EH (cell line): ENCODE results near the gene PDP2.
A peak's percentile ranks its signal among the peaks of the same experiment; 100 is the strongest.

ENCODE experiments used
- DNase-seq: peaks from one replicate; pipeline ENCODE4 v3.0.0-alpha.2; 2015; ENCODE audit warnings: low read depth

Gene PDP2

GRCh38 chr16:66903544-66904427, 23.5 kb downstream of the PDP2 start:
- no peak for DNase-seq

GRCh38 chr16:66904428-66904845, 24.1 kb downstream of the PDP2 start:
- DNase-seq: no peak

- peak; percentile 44 for DNase-seq
Observed at GRCh38 chr16:66904846-66905632, 24.7 kb downstream of the PDP2 start.

DNA sequence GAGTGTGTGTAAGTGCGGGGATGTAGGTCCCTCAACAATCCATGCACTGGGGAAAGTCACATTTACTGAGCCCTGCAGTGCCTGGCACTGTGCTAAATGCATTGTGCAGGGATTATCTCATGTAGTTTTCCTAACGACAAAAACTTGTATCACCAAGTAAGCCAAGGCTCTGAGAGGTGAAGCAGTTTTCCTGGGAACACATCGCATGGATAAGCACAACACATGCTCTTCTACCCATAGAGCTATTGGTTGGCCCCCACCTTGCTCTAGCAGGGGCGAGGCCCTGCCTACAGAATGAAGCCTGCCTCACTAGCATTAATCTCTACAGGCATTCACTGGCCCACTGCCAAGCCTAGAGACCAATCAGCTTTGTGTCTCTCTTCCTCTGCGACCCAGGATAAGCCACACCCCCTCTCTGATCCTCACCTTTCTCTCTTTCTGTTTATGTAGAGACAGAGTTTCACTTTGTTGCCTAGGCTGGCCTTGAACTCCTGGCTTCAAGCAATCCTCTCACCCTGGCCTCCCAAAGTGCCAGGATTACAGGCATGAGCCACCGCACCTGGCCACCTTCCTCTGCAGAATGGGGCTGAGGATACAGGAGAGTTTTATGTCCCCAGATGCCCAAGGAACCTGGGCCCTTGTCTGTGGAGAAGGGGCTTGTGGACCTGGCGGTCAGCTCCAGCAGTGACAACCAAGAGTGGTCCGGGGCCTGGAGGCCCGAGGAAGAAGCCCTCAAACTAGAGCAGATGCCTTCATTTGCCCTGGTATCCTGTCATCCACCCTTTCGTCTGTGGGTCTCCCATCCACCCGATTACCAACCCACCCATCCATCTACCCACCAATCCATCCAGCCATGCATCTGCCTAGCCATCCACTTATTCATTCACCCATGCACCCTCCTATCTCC, 25.6 kb downstream of the PDP2 start:
- peak; percentile 15 for DNase-seq

- no peak for DNase-seq
Observed at GRCh38 chr16:66906916-66907836, 26.9 kb downstream of the PDP2 start.

DNA sequence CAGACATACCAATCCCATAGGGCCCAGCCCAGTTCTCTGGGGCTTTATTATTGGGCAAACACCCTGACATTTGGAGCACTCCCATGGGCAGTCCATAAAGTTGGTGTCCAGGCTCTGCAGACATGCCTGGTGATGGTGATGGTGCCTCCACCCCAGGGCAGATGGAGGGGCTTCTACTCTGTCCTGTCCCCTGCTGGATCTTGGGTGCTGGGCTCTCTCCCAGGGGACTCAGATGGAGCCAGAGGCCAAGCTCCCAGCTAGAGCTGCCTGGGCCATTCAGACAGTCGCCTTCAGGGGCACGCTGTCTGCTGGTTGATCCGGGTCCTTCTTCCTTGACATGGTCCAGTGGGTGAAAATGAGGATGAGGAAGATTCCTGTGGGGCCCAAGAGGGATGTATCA, 27.8 kb downstream of the PDP2 start:
- no peak for DNase-seq

- no peak for DNase-seq
Observed at GRCh38 chr16:66908762-66909559, 28.6 kb downstream of the PDP2 start.

DNA sequence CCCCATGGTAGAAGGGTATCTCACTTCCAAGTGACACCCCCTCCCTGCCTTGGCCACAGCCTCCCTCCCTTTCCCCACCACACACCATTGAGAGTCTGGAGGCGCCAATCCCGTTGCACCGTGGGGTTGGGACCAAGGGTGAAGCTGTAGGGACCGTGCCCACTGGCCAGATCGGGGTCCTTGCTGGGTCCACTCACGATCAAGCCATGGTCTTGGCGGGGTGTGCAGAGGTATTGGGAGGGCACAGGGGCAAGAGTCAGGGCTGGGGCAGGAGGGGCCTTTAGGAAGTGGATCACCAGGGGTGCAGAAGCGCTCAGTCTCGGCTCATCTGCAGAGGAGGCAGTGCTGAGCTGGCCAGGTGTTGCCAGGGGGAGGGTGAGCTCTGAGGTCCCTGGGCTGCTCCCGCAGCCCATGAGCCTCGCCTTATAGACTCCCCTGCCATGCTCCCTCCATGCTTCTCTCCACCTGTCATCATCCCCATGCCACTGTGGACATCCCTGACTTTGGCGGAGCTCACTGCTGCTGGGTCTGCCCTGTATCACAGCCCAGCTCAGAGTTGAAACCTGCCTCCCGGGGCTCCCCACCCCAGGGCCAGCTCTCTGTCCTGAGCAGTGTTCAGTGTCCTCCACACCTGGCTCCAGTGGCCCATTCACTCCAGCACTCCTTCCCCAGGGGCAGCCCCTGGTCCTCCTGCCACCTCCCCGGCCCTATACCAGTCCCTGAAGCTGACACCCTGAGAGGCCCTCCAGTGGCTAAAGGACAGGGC, 30.0 kb downstream of the PDP2 start:
- DNase-seq: no peak

- no peak for DNase-seq
Observed at GRCh38 chr16:66911112-66911511, 30.8 kb downstream of the PDP2 start.

- no peak for DNase-seq
Observed at GRCh38 chr16:66911801-66912200, 31.5 kb downstream of the PDP2 start.

GRCh38 chr16:66913081-66913480, 32.8 kb downstream of the PDP2 start:
- DNase-seq: no peak

GRCh38 chr16:66913711-66914110, 33.4 kb downstream of the PDP2 start:
- no peak for DNase-seq

DNA sequence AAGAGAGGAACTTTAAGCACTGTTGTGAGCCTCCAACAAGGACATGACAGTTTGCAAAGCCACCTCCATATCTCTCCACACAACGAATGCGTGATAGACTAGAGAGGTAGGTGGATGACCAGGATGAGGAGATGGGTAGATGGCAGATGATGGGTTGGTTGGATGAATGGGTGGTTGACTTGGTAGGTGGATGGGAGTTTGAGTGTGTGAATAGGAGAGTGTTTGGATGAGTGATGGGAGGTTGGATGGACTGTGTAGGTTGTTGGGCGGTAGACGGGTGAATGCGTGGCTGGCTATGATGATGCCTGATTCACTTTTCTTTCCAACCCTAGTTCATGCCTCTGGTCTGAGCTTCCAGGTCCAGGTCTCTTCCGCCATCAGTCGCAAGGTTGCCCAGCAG, 34.2 kb downstream of the PDP2 start:
- no peak for DNase-seq

- no peak for DNase-seq
Observed at GRCh38 chr16:66915041-66915440, 34.7 kb downstream of the PDP2 start.

DNA sequence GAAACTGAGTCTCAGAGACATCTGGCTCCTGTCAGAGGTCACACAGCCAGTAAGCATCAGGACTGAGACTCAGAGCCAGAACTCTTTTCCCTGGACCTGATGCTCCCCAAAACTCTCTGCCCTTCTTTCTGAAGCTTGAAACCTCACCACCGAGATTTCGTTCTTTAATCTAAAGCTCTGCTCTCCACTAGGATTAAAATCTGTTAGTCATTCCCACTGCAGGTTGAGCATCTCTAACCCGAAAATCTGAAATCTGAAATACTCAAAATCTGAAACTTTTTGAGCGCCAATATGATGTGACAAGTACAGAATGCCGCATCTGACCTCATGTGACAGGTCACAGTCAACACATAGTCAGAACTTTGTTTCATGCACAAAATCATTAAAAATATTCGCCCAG, 36.2 kb downstream of the PDP2 start:
- DNase-seq: no peak

DNA sequence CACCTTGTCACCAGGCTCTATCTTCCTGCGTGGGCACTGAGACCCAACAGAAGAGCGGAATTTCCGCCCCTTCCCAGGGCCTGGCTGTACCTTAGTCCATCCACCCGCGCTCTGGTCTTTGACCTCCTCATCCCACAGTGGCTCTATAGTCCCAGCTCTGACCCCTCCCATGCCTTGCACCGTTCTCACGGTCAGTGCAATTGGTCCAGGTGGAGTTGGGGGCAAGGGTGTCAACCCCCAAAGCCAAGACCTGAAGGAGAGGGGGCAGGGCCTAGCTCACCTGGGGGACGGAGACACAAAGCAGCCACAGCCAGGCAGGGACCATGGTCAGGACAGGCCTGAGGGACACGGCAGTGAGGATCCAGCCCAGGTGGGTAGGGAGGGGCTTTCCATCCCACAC, 37.4 kb downstream of the PDP2 start:
- no peak for DNase-seq

GRCh38 chr16:66918355-66918754, 38.0 kb downstream of the PDP2 start:
- DNase-seq: no peak

- no peak for DNase-seq
Observed at GRCh38 chr16:66918803-66919568, 38.7 kb downstream of the PDP2 start, which contains the start of gene CDH16. Gene CDH16, minus strand, starts transcription at chr16:66918885. Its CDS starts 820 bp downstream, at chr16:66918065.
